Right lobe of liver (tissue), 4 donors: ENCODE data around the gene CLDN4.

Experiments
- CTCF ChIP-seq, 4 donors: fragments of 200-600 bp in 3 of 4; fragments of 450-650 bp in 1 of 4; IDR thresholded peaks; one replicate each; pipeline versions ENCODE4 v1.5.1 to v1.8.0; 2016 to 2022; ENCODE audit warnings: antibody characterized with exemption in 4 of 4, mild to moderate bottlenecking in 2 of 4
- POLR2A ChIP-seq: fragments of 450-650 bp; IDR thresholded peaks from one replicate; pipeline ENCODE4 v1.6.1; 2017; ENCODE audit warnings: antibody characterized with exemption, mild to moderate bottlenecking
- donor health status: DM: no; HTN: no; CAD: no.
- donor health status: DM: no; HTN: no; CAD: no.
- donor health status: DM: no; HTN: yes; CAD: no.

DNA sequence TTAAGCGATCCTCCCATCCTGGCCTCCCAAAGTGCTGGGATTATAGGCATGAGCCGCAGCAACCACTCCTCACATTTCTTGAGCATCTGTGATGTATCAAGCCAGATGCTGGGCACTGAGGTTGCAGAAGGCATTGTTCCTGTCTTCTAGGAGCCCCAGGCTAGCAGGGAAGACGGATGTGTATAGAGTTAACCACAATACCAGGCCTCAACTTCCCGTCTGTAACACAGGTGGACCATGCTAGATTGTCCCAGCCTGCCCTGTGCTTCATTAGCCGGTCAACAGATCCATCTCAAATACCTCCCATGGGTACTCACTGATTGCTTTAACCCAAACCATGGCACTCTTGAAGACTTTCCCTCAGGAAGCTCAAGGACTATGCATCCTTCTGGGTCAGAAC, 1.8 kb upstream of the CLDN4 start:
- TF ChIP-seq CTCF (IDR thresholded peaks at IDR 0.05) (no peak), POLR2A (no peak)
